AG10803 (cell line): ENCODE measurements around the gene NANP.
"Not testable (repeated sequence)": the region's sequence is repeated elsewhere in the genome, so short reads cannot be mapped to it uniquely, and the experiment has no call there.

ENCODE experiments used
- DNase-seq: peaks from one replicate; pipeline ENCODE4 v3.0.0; 2010; ENCODE audit warnings: low read depth
- H3K4me3 ChIP-seq: 2 replicates; pipeline ENCODE4 v1.5.1; 2011; ENCODE audit warnings: mild to moderate bottlenecking, low read length, control low read depth
- TF ChIP-seq, protein P1 (sequence below): conservative IDR thresholded peaks from 2 replicates; pipeline ENCODE4 v1.5.1; 2011; ENCODE audit warnings: mild to moderate bottlenecking, low read length, control low read depth, inconsistent platforms

The NANP gene

DNA sequence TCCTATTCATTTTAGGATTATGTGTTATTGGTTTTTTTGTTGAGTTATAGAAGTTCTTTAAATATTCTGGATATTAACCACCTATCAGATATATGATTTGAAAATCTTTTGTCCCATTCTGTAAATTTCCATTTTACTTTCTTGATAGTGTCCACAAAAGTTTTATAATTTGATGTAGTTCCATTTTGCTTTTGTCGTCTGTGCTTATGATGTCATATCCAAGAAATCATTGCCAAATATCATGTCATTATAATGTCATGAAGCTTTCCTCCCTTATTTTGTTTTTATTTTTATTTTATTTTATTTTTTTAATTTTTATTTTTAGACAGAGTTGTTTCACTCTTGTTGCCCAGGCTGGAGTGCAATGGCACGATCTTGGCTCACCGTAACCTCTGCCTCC lies 21.0 kb upstream of the NANP start:
- TF ChIP-seq, protein P1, sequence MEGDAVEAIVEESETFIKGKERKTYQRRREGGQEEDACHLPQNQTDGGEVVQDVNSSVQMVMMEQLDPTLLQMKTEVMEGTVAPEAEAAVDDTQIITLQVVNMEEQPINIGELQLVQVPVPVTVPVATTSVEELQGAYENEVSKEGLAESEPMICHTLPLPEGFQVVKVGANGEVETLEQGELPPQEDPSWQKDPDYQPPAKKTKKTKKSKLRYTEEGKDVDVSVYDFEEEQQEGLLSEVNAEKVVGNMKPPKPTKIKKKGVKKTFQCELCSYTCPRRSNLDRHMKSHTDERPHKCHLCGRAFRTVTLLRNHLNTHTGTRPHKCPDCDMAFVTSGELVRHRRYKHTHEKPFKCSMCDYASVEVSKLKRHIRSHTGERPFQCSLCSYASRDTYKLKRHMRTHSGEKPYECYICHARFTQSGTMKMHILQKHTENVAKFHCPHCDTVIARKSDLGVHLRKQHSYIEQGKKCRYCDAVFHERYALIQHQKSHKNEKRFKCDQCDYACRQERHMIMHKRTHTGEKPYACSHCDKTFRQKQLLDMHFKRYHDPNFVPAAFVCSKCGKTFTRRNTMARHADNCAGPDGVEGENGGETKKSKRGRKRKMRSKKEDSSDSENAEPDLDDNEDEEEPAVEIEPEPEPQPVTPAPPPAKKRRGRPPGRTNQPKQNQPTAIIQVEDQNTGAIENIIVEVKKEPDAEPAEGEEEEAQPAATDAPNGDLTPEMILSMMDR = no peak

DNA sequence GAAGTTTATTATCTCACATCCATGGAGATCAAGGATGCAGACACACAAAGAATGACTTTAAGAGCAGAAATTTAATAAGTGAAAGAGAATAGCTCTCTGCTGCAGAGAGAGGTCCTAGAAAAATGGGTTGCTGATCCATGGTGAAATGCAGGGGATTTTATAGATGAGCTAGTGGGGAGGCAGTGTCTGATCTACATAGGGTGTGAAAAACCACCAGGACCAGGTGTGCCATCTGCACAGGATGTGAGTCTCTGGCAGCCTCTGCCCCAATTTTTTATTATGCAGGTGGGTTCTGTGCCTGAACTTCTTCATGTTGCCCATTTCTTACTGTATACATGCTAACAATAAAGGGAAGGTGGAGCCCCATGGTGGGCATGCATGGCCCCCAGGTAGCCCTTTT lies 19.9 kb upstream of the NANP start:
- TF ChIP-seq, protein P1 = no peak
- H3K4me3 ChIP-seq = no peak overlapping the region
- DNase-seq = no peak

More for the DNA sequence above, 21.0 kb upstream of the NANP start:
- DNase-seq = no peak
- H3K4me3 ChIP-seq = no peak overlapping the region

DNA sequence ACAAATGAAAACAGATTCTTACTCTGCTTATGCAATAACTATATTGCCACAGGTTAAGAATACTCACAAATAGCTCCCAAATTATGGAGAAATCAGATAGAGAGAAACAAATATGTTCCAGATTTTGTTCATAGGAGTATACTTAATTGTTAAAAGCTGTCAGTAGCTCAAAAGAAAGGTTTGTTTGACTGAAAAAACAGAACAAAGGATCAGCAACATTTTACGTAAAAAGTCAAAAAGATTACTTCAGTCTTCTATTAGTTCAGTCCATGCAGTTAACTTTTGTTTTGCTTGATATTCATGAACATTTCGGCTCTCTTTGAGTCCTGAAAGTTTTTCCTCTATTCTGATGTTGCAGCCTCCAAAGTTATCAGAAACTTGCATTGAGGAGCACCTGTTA lies 13.4 kb upstream of the NANP start:
- no peak overlapping the region for H3K4me3 ChIP-seq
- no peak for DNase-seq
- TF ChIP-seq, protein P1 = no peak

- no peak overlapping the region for H3K4me3 ChIP-seq
- TF ChIP-seq, protein P1 = no peak
- DNase-seq = peak; percentile 9
Observed at GRCh38 chr20:25632940-25633790, 9.4 kb upstream of the NANP start.

- not testable (repeated sequence) for DNase-seq, H3K4me3 ChIP-seq
Observed at GRCh38 chr20:25630615-25631014, 6.8 kb upstream of the NANP start.

DNA sequence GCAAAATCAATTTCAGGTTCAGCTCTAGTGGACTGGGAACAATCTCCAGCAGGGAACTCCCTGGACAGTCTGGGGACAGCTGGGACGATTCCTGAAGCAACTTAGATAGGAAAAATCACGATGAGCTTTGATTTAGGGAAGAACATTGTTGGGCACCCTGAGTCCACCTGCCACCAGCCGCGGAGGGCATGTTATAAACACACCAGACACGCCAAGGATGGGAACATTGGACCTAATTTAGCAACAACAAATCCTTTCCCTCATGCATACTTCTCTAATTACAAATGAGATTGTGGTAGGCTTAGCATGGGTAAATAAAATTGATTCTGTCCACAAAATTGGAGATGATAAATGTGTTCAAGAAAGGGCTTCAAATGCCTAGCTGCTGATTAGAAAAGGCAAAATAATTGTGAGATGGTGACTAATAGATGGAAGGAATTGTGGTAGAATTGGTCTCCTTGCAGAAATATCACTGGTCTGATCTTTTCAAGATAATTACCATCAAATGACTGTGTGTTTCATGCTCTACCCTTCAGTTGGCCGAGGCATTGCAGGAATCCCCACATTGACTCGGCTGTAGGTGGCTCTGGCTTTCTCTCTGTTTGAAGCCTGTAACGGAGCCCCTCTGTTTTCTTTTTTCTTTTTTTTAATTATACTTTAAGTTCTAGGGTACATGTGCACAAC lies 6.1 kb upstream of the NANP start:
- no peak overlapping the region for H3K4me3 ChIP-seq
- TF ChIP-seq, protein P1 = no peak
- no peak for DNase-seq

DNA sequence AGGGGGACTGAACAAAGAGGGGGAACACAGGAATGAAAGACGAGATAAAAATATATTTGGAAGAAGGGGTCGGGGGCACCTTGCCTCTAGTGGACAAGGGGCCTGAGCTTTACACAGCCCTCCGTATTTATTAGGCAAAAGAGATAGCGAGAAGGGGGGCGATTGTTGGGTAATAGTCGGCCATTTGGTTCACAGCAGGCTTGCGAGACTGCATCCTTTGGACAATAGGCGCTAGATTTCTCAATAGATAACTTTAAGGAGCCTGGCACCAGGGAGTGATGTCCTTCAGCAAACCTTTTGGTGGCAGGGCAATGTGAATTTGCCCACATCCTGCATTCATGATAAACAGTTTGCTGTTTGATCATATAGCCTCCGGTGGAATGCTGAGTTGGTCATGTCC lies 3.0 kb upstream of the NANP start:
- no peak for DNase-seq
- H3K4me3 ChIP-seq = no peak overlapping the region
- TF ChIP-seq, protein P1 = no peak
